Peyer's patch (tissue), 4 donors: ENCODE measurements around the gene NOTCH4. TPM values are rescaled to one million over a fixed set of nuclear protein-coding genes. Genes with fewer than 3 reads are reported as not detected.

Experiments used
- DNase-seq, 3 donors: peaks; one replicate each; pipeline ENCODE4 v3.0.0-alpha.2; 2017 to 2019
- H3K27ac ChIP-seq, 4 donors: fragments of 200-600 bp; sonication (generic); one replicate each; pipeline ENCODE4 v1.5.1; 2016 to 2019
- H3K27me3 ChIP-seq, 2 donors: fragments of 200-600 bp; sonication (generic); one replicate each; pipeline ENCODE4 v1.5.1; 2019
- H3K36me3 ChIP-seq, 3 donors: fragments of 200-600 bp; sonication (generic); one replicate each; pipeline ENCODE4 v1.5.1; 2016 to 2019
- H3K4me1 ChIP-seq, 4 donors: fragments of 200-600 bp; sonication (generic); one replicate each; pipeline ENCODE4 v1.5.1; 2016 to 2019
- H3K4me3 ChIP-seq, 4 donors: fragments of 200-600 bp; sonication (generic); 1 replicate in 3 of 4; 2 replicates in 1 of 4; pipeline ENCODE4 v1.5.1; 2016 to 2019; ENCODE audit warnings: mild to moderate bottlenecking in 1 of 4
- H3K9me3 ChIP-seq, 4 donors: fragments of 200-600 bp; sonication (generic); one replicate each; pipeline ENCODE4 v1.5.1; 2016 to 2019; ENCODE audit warnings: mild to moderate bottlenecking in 1 of 4
- CTCF ChIP-seq, 6 experiments: fragments of 450-650 bp in 4 of 6; fragments of 200-600 bp in 2 of 6; sonication (generic) in 1 of 6; IDR thresholded peaks; one replicate each; pipeline ENCODE4 v1.5.1; 2017 to 2019; ENCODE audit warnings: antibody characterized with exemption in 6 of 6, mild to moderate bottlenecking in 3 of 6, moderate library complexity in 1 of 6
- POLR2A ChIP-seq, 2 donors: fragments of 450-650 bp; IDR thresholded peaks; one replicate each; pipeline ENCODE4 v1.5.1; 2017; ENCODE audit warnings: antibody characterized with exemption in 2 of 2, mild to moderate bottlenecking in 2 of 2, moderate library complexity in 2 of 2
- total RNA-seq, 4 donors: library from RNA; depleted of rRNA; stranded (reverse); fragments of >200 nt; gene quantifications; one replicate each; pipeline ENCODE4 v1.1.0, GENCODE V29; 2016

Gene NOTCH4
- total RNA-seq, 4 donors from 2014 or later, result 1.8 to 50.3 (median 8.9) TPM

DNA sequence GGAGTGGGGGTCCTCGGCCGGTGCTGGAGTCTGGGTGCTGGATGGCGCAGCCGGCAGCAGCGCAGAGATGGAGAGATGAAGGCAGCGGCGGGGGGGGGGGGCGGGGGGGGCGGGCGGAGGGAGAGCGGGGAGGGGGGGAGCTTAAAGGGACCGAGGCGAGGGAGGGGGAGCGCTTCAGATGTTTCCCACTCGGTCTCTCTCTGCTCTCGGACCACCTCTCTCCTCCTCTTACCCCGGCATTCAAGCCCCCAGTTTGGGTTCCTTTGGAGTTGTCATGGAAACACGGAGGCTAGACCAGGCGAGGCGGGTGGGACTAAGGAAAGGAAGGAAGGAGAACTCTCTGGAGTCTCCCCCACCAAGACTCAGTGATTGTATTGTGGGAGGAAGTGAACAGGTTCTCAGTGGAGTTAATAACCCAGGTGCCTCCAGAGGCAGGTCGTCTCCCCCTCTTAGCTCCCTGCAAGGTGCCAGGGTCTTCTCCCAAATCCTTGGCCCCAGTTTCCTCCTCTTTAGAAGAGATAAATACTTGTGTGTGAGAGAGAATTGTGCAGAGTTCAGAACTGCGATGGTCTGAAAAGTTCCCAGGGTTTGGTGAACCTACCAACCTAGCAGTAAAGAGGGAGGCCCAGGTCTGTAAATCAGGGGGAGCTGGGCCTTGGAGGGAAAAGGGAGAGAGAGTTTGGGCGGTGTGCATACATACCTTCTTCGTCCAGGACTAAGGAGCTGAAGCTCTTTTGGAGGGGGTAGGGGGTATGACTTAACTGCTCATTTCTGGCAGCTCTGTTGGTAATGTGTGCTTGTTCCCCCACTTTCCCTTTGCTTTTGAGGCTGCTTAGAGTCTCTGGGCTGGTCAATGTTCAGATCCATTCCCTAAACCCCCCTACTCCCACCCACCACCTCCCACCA lies 71.8 kb downstream of the NOTCH4 start, which contains the start of gene PRRT1:
Gene PRRT1, minus strand, starts transcription at position 77 of the 906 bp plus-strand sequence. CDS start 112 bp downstream, outside the sequence.
- peak within 1 kb of the TSS; percentile 17 to 85 (median 74) for H3K27ac ChIP-seq
- TF ChIP-seq POLR2A (IDR thresholded peaks at IDR 0.05) (no peak), CTCF (IDR thresholded peaks at IDR 0.05) (no peak)

GRCh38 chr6:32151181-32151862 lies 72.5 kb downstream of the NOTCH4 start:
- peak overlapping the region in 1 of 4 donors; percentile 85 for H3K27ac ChIP-seq
- peak overlapping the region; percentile 7 to 71 (median 38) for H3K4me3 ChIP-seq
- no peaks in the 10 kb centered on the region for H3K27me3 ChIP-seq
- H3K36me3 ChIP-seq, result peaks cover 0 to 7% (median 0%) of the 10 kb centered on the region in 3 donors
- peak in 1 of 3 donors; percentile 9 for DNase-seq
- H3K4me1 ChIP-seq, result peaks cover 0 to 30% (median 5%) of the 10 kb centered on the region in 4 donors
- TF ChIP-seq POLR2A (IDR thresholded peaks at IDR 0.05), result no peak
- H3K9me3 ChIP-seq, result no peaks in the 10 kb centered on the region

More for the DNA sequence above, 71.8 kb downstream of the NOTCH4 start, which contains the start of gene PRRT1:
- H3K4me3 ChIP-seq, result peak within 1 kb of the TSS; percentile 24 to 74 (median 60)
- peaks cover 0 to 13% (median 0%) of the 10 kb centered on the region in 3 donors for H3K36me3 ChIP-seq
- H3K9me3 ChIP-seq, result no peaks in the 10 kb centered on the region
- H3K27me3 ChIP-seq, result no peaks in the 10 kb centered on the region
- H3K4me1 ChIP-seq, result peaks cover 0 to 30% (median 5%) of the 10 kb centered on the region in 4 donors
- no peak for DNase-seq

DNA sequence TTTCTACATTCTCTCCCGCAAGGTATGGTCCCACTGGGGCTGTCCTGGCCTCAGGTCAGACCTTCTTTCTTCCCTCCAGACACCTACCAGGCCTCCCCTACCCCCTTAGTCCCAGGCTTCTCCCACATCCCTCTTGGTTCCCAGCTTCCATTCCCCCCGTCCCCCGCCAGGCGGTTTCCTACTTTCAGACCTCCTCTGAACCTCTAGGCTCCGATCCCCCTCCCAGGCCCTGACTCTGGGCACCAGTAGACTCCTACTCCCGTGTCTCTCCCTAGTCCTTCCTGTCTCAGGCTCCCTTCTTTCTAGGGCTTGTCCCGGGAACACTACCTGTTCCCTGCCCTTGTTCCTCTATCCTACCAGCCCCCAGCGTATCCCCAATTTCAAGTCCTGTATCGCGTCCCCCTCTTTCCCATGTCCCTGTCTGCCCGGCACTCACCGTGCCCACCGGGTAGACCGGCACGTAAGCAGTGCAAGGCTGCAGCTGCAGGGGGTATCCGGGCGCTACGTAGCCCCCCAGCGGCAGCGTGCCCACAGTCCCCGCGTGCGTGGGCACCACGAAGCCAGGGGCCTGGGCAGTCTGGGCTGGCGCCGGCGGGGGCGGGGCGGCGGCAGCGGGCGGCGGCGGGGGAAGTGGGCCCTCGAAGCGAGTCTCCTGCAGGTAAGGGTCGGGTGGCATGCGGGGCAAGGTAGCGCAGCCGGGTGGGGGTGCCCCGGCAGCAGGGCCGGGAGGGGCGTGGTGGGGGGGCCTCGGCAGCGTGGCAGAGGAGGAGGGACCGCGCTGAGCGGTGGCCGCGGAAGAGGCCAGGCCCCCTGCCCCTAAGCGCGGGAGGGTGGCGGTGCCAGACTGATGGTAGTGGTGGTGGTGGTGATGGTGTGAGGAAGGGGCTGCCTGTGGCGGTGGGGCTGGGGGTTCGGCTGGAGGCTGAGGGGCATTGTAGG lies 73.7 kb downstream of the NOTCH4 start:
- Histone ChIP-seq H3K36me3 (no peaks in the 10 kb centered on the region), H3K4me1 (peaks cover 0 to 23% (median 5%) of the 10 kb centered on the region in 4 donors), H3K4me3 (peak overlapping the region in 2 of 4 donors; percentile 17 to 51), H3K27ac (peak overlapping the region in 1 of 4 donors; percentile 10), H3K9me3 (no peaks in the 10 kb centered on the region), H3K27me3 (no peaks in the 10 kb centered on the region)
- DNase-seq, result peak in 1 of 3 donors; percentile 42
- TF ChIP-seq CTCF (IDR thresholded peaks at IDR 0.05), result no peak
- no peak for TF ChIP-seq POLR2A (IDR thresholded peaks at IDR 0.05)

GRCh38 chr6:32149092-32149755 lies 74.6 kb downstream of the NOTCH4 start:
- Histone ChIP-seq H3K27me3 (no peaks in the 10 kb centered on the region), H3K4me3 (peak overlapping the region; percentile 9 to 47 (median 30)), H3K27ac (no peak overlapping the region), H3K4me1 (peaks cover 0 to 17% (median 0%) of the 10 kb centered on the region in 4 donors), H3K36me3 (no peaks in the 10 kb centered on the region), H3K9me3 (no peaks in the 10 kb centered on the region)
- no peak for DNase-seq
- TF ChIP-seq POLR2A (IDR thresholded peaks at IDR 0.05), result no peak
- no peak for TF ChIP-seq CTCF (IDR thresholded peaks at IDR 0.05)

DNA sequence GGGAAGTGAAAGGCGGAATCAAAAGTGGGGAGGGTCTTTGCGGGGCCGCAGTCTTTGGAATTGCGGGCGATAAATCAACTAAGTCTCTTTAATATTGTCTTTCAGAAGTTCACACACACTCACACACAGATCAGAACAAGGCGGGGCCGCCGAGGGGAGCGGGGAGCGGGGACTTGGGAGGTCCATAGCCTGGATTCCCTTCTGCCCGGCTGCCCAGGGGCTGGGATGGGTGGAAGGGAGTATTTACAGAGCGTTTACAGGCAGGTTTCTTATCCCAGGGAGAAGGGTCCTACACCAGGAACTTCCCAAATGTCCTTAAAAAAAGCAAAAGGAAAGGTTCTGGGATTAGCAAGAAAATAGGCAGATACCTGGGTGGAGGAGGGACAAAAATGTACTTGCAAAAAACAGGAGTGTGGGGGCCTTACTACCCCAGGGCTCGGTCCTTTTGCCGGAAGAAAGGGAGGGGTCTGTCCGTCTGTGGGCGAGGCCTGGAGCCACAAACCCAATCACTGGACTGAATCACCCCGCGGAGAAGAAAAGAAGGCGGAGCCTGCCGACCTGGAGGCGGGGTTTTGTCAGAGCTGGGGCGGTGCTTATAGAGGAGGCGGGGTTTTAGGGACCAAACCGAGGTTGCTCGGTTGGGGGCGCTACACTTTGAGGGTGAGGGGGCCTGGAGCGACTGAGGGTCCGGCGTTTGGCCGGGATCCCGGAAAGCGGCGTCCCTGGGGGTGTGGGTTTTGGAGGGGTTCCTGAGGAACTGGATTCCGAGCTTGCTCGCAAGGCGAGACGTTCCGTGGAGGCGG lies 75.4 kb downstream of the NOTCH4 start:
- H3K27me3 ChIP-seq, result no peaks in the 10 kb centered on the region
- no peaks in the 10 kb centered on the region for H3K36me3 ChIP-seq
- peak; percentile 27 to 82 (median 81) for DNase-seq
- H3K4me3 ChIP-seq, result peak overlapping the region; percentile 9 to 47 (median 30)
- H3K27ac ChIP-seq, result no peak overlapping the region
- peaks cover 0 to 17% (median 0%) of the 10 kb centered on the region in 4 donors for H3K4me1 ChIP-seq
- TF ChIP-seq POLR2A (IDR thresholded peaks at IDR 0.05), result no peak
- TF ChIP-seq CTCF (IDR thresholded peaks at IDR 0.05), result peak in 1 of 6 experiments; percentile 10
- no peaks in the 10 kb centered on the region for H3K9me3 ChIP-seq
